ENCODE results near the gene SPATA13. TPM values are rescaled to one million over a fixed set of nuclear protein-coding genes. Genes with fewer than 3 reads are reported as not detected.

Gene SPATA13
- total and polyA plus RNA-seq, 12 donors = 3.3 to 21.4 (median 10.2) TPM

DNA sequence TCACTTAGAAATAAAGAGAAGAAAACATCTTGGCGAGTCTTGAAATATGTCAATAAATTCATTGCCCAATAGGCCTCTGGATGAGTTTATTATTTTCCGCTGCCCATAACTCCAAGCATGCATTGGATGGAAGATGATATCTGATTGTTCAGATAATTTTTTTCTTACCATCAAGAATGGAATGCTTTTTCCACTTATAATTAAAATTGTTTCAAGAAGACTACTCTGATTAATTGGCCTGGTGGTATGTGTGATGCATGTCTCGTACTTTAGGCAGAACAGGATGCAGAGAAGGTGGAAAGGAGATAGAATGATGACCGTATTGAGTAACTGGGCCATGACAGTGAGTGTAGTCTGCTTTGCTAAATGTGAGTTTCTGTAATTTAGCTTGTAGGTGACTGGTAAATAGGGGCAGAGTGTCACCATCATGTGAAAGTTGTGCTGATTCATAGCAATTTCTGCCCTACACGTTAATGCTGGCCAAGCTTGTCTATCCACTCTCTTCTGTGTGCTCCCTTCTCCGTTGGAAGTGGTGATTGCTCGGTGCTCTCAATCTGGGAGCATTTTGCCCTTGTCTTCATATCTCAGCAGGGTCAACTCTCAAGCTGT is 13.5 kb upstream of the SPATA13 start:
- TF ChIP-seq, protein P1, sequence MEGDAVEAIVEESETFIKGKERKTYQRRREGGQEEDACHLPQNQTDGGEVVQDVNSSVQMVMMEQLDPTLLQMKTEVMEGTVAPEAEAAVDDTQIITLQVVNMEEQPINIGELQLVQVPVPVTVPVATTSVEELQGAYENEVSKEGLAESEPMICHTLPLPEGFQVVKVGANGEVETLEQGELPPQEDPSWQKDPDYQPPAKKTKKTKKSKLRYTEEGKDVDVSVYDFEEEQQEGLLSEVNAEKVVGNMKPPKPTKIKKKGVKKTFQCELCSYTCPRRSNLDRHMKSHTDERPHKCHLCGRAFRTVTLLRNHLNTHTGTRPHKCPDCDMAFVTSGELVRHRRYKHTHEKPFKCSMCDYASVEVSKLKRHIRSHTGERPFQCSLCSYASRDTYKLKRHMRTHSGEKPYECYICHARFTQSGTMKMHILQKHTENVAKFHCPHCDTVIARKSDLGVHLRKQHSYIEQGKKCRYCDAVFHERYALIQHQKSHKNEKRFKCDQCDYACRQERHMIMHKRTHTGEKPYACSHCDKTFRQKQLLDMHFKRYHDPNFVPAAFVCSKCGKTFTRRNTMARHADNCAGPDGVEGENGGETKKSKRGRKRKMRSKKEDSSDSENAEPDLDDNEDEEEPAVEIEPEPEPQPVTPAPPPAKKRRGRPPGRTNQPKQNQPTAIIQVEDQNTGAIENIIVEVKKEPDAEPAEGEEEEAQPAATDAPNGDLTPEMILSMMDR (IDR thresholded peaks at IDR 0.05) = no peak
- DNase-seq (no peak), ATAC-seq (no peak)
- H3K9me3 ChIP-seq = no peaks in the 10 kb centered on the region
- H3K27me3 ChIP-seq = peaks cover 0 to 5% (median 0%) of the 10 kb centered on the region in 7 donors
- H3K27ac ChIP-seq = no peak overlapping the region
- H3K4me1 ChIP-seq = peaks cover 0 to 10% (median 0%) of the 10 kb centered on the region in 9 donors
- H3K36me3 ChIP-seq = no peaks in the 10 kb centered on the region
- intact Hi-C loops (cut with DNase I) = no loop called here
- WGBS, 2 donors = 94 to 97% methylated on average over 7 of the region's 7 CpGs
- H3K4me3 ChIP-seq = no peak overlapping the region

DNA sequence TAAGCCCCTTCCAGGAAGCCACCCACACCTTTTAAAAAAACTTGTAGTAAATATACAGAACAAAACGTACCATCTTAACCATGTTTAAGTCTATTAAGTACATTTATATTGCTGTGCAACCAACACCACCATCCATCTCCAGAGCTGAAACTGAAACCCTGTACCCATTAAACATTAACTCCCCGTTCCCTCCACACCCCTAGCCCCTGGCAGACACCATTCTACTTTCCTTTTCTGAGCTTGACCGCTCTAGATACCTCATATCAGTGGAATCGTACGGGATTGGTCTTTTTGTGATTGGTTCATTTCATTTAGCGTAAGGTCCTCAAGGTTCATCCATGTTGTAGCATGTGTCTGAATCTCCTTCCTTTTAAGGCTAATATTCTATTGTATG is 13.0 kb upstream of the SPATA13 start:
- Histone ChIP-seq H3K4me1 (peaks cover 0 to 8% (median 0%) of the 10 kb centered on the region in 9 donors), H3K27ac (no peak overlapping the region), H3K4me3 (no peak overlapping the region), H3K9me3 (no peaks in the 10 kb centered on the region), H3K36me3 (no peaks in the 10 kb centered on the region), H3K27me3 (peaks cover 0 to 5% (median 0%) of the 10 kb centered on the region in 7 donors)
- TF ChIP-seq, protein P1 (IDR thresholded peaks at IDR 0.05) = no peak
- no peak for ATAC-seq
- no peak for DNase-seq
- intact Hi-C loops (cut with DNase I) = no loop called here
- 79 to 84% methylated on average over 6 of the region's 6 CpGs for WGBS, 2 donors

DNA sequence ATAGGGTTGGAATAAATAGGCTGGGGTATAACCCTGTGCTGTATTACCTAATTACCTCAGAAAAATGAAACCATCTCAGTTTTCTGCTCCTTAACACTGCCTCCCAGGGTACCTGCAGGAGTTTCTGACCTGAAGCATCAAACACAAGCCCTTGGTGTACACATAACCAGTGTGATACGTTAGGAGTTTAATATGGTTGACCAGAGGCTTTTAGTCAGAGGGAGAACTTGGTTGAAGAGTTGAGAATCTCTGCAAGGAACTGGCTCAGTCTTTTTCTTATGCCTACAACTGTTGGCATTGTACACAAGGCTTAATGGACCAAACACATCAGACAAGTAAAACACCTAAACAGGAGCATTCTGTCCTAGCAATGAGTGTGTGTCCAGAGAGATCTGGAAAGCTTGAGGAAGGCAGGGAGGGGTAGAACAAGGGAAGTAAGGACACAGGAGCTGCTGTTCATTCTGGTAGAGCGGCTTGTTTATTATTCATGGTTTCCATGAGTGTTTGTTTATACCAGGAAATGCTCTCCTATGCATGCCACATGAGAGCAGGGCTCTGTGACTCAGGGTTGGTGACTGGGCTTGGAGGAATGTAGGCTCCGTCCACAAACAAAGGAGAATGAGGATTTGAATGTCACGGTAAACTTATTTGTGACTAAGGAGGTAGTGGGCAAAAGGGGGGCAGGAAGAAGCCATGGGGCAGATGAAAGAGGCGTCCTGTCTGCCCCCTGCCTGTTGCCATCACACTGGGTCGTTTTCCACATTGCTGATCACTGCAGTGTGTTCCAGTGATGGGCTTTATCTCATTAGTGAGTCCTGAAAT is 11.9 kb upstream of the SPATA13 start:
- Histone ChIP-seq H3K36me3 (no peaks in the 10 kb centered on the region), H3K9me3 (no peaks in the 10 kb centered on the region), H3K27me3 (peaks cover 0 to 5% (median 0%) of the 10 kb centered on the region in 7 donors), H3K4me1 (peaks cover 0 to 5% (median 0%) of the 10 kb centered on the region in 9 donors), H3K4me3 (no peak overlapping the region), H3K27ac (no peak overlapping the region)
- ATAC-seq = peak in 2 of 8 donors; percentile 57 to 73
- 72 to 78% methylated on average over 6 of the region's 6 CpGs for WGBS, 2 donors
- TF ChIP-seq, protein P1 (IDR thresholded peaks at IDR 0.05) = no peak
- intact Hi-C loops (cut with DNase I) = no loop called here
- no peak for DNase-seq

DNA sequence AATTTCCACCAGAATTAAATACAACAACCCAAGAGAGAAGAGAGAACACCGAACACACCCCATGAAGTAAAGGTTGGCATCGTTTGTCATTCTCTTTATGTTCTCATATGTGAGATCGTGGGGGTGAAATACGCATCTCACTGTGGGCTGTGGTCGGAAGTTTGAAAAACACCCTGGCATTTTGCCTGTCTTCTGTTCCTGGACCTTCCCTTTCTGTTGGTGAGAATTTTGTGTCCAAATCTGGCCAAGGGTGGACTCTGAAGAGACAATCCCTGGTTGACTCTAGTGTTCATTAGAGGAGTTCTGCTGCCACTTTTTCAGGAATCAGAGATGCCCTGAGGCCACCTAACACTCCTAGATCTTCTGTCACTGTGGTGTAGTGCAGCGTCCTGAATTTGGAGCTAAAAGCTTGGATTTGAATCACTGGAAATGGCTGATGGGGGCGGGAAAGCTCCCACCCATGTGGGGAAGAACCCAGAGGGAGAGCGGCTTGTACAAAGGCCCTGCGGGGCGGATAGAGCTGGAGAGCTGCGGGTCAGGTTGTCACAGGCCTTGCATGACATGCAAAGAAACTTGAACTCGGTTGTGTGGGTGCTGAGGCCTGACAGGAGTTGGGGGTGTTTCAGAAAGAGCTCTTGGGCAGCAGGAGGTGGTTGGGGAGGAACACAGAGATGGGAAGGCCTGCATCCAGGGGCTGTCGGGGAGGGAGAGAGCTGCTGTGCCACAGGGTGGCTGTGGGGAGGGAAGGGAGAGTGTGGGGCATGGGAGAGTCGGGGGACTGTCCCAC is 11.1 kb upstream of the SPATA13 start:
- peak in 1 of 8 donors; percentile 47 for ATAC-seq
- TF ChIP-seq, protein P1 (IDR thresholded peaks at IDR 0.05) = no peak
- Histone ChIP-seq H3K27me3 (peaks cover 0 to 4% (median 0%) of the 10 kb centered on the region in 7 donors), H3K9me3 (no peaks in the 10 kb centered on the region), H3K36me3 (no peaks in the 10 kb centered on the region), H3K4me1 (peaks cover 0 to 5% (median 0%) of the 10 kb centered on the region in 9 donors), H3K4me3 (no peak overlapping the region), H3K27ac (no peak overlapping the region)
- intact Hi-C loops (cut with DNase I) = no loop called here
- 90 to 95% methylated on average over 14 of the region's 14 CpGs for WGBS, 2 donors
- DNase-seq = no peak
